Smooth muscle cell (in vitro differentiated cells): Measurements from ENCODE around the gene LAMA5. TPM values are rescaled to one million over a fixed set of nuclear protein-coding genes. Genes with fewer than 3 reads are reported as not detected.

ENCODE experiments used
- DNase-seq: peaks from one replicate; lab custom pipeline; 2025; ENCODE audit not compliant: unreplicated experiment; lab: John Stamatoyannopoulos, UW
- H2AFZ ChIP-seq: fragments of 200-600 bp; sonication (generic); 2 replicates; pipeline ENCODE4 v1.6.0; 2016; ENCODE audit warnings: antibody characterized with exemption, low read depth, mild to moderate bottlenecking
- H3F3A ChIP-seq: fragments of 200-600 bp; sonication (generic); 2 replicates; pipeline ENCODE4 v1.6.0; 2017; ENCODE audit warnings: antibody characterized with exemption, low read depth
- H3K27ac ChIP-seq: fragments of 200-600 bp; sonication (generic); 2 replicates; pipeline ENCODE4 v1.5.1; 2016; ENCODE audit warnings: low read depth, mild to moderate bottlenecking
- H3K27me3 ChIP-seq: fragments of 200-600 bp; sonication (generic); 2 replicates; pipeline ENCODE4 v1.6.1; 2016; ENCODE audit warnings: low read depth, mild to moderate bottlenecking
- H3K36me3 ChIP-seq: fragments of 200-600 bp; sonication (generic); 2 replicates; pipeline ENCODE4 v1.5.1; 2016; ENCODE audit warnings: low read depth
- H3K4me1 ChIP-seq: fragments of 200-600 bp; sonication (generic); 2 replicates; pipeline ENCODE4 v1.5.1; 2016; ENCODE audit warnings: low read depth
- H3K4me2 ChIP-seq: fragments of 200-600 bp; sonication (generic); 2 replicates; pipeline ENCODE4 v1.6.0; 2016; ENCODE audit warnings: mild to moderate bottlenecking
- H3K4me3 ChIP-seq: fragments of 200-600 bp; sonication (generic); 2 replicates; pipeline ENCODE4 v1.5.1; 2016; ENCODE audit warnings: mild to moderate bottlenecking
- H3K79me2 ChIP-seq: fragments of 200-600 bp; sonication (generic); 2 replicates; pipeline ENCODE4 v1.6.0; 2016; ENCODE audit warnings: low read depth, mild to moderate bottlenecking
- H3K9ac ChIP-seq: fragments of 200-600 bp; sonication (generic); 2 replicates; pipeline ENCODE4 v1.6.0; 2016; ENCODE audit warnings: low read depth
- H3K9me3 ChIP-seq: fragments of 200-600 bp; sonication (generic); replicated peaks from 2 replicates; pipeline ENCODE4 v1.5.1; 2016; ENCODE audit warnings: low read depth
- H4K20me1 ChIP-seq: fragments of 200-600 bp; sonication (generic); 2 replicates; pipeline ENCODE4 v1.6.0; 2016; ENCODE audit warnings: low read depth
- WGBS: methylation state at CpG from one replicate; pipeline ENCODE4 v1.1.7; 2016; ENCODE audit warnings: low lambda C conversion rate; 5-methylcytosine and 5-hydroxymethylcytosine counted together
- polyA plus RNA-seq: library from polyadenylated mRNA; unstranded; fragments of >200 nt; fragmentation: Nextera tagmentation; extraction: Ambion mirVana; gene quantifications from 2 replicates; pipeline ENCODE4 v1.2.1, GENCODE V29; 2016
- total RNA-seq: library from RNA; depleted of rRNA; stranded (reverse); fragments of >200 nt; gene quantifications from 2 replicates; pipeline ENCODE4 v1.2.3, GENCODE V29; 2014
- TF ChIP-seq, protein P1 (sequence below): fragments of 200-600 bp; sonication (generic); IDR thresholded peaks from 2 replicates; pipeline ENCODE4 v1.5.1; 2017; ENCODE audit warnings: borderline replicate concordance, mild to moderate bottlenecking, antibody characterized with exemption; ENCODE audit not compliant: insufficient read depth, poor library complexity, severe bottlenecking

The LAMA5 gene
- total and polyA plus RNA-seq, 2 experiments from 2014 or later, result 27.5 to 27.6 TPM

GRCh38 chr20:62297449-62298227, 69.5 kb downstream of the LAMA5 start:
- Histone ChIP-seq H3K4me1 (no peaks in the 10 kb centered on the region), H4K20me1 (no peaks in the 10 kb centered on the region), H3K79me2 (no peaks in the 10 kb centered on the region), H3K9me3 (no peaks in the 10 kb centered on the region), H2AFZ (no peak overlapping the region), H3F3A (peaks cover 8% of the 10 kb centered on the region), H3K27me3 (no peaks in the 10 kb centered on the region), H3K4me2 (no peak overlapping the region), H3K27ac (no peak overlapping the region), H3K9ac (no peak overlapping the region), H3K4me3 (no peak overlapping the region), H3K36me3 (no peaks in the 10 kb centered on the region)
- WGBS, result 92% methylated on average over 29 of the region's 29 CpGs
- no peak for DNase-seq
- TF ChIP-seq, protein P1, sequence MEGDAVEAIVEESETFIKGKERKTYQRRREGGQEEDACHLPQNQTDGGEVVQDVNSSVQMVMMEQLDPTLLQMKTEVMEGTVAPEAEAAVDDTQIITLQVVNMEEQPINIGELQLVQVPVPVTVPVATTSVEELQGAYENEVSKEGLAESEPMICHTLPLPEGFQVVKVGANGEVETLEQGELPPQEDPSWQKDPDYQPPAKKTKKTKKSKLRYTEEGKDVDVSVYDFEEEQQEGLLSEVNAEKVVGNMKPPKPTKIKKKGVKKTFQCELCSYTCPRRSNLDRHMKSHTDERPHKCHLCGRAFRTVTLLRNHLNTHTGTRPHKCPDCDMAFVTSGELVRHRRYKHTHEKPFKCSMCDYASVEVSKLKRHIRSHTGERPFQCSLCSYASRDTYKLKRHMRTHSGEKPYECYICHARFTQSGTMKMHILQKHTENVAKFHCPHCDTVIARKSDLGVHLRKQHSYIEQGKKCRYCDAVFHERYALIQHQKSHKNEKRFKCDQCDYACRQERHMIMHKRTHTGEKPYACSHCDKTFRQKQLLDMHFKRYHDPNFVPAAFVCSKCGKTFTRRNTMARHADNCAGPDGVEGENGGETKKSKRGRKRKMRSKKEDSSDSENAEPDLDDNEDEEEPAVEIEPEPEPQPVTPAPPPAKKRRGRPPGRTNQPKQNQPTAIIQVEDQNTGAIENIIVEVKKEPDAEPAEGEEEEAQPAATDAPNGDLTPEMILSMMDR, result no peak

- Histone ChIP-seq H2AFZ (no peak overlapping the region), H3K4me3 (no peak overlapping the region), H3K4me1 (no peaks in the 10 kb centered on the region), H3K79me2 (no peaks in the 10 kb centered on the region), H4K20me1 (no peaks in the 10 kb centered on the region), H3K9me3 (no peaks in the 10 kb centered on the region), H3K9ac (no peak overlapping the region), H3K36me3 (no peaks in the 10 kb centered on the region), H3K27ac (no peak overlapping the region), H3K4me2 (no peak overlapping the region), H3K27me3 (no peaks in the 10 kb centered on the region), H3F3A (peaks cover 5% of the 10 kb centered on the region)
- 96% methylated on average over 30 of the region's 30 CpGs for WGBS
- no peak for DNase-seq
- TF ChIP-seq, protein P1, result no peak
Observed at GRCh38 chr20:62296724-62297448, 70.2 kb downstream of the LAMA5 start.

GRCh38 chr20:62294516-62294915, 72.6 kb downstream of the LAMA5 start:
- H4K20me1 ChIP-seq, result no peaks in the 10 kb centered on the region
- H2AFZ ChIP-seq, result no peak overlapping the region
- H3K27me3 ChIP-seq, result no peaks in the 10 kb centered on the region
- H3K36me3 ChIP-seq, result no peaks in the 10 kb centered on the region
- WGBS, result 96% methylated on average over 17 of the region's 17 CpGs
- no peak overlapping the region for H3K4me3 ChIP-seq
- H3F3A ChIP-seq, result no peaks in the 10 kb centered on the region
- DNase-seq, result no peak
- no peaks in the 10 kb centered on the region for H3K9me3 ChIP-seq
- no peak overlapping the region for H3K4me2 ChIP-seq
- H3K27ac ChIP-seq, result no peak overlapping the region
- H3K79me2 ChIP-seq, result no peaks in the 10 kb centered on the region
- no peaks in the 10 kb centered on the region for H3K4me1 ChIP-seq
- H3K9ac ChIP-seq, result no peak overlapping the region
- TF ChIP-seq, protein P1, result no peak
